ENCODE data around the gene ARFGEF3.

ARFGEF3 gene

DNA sequence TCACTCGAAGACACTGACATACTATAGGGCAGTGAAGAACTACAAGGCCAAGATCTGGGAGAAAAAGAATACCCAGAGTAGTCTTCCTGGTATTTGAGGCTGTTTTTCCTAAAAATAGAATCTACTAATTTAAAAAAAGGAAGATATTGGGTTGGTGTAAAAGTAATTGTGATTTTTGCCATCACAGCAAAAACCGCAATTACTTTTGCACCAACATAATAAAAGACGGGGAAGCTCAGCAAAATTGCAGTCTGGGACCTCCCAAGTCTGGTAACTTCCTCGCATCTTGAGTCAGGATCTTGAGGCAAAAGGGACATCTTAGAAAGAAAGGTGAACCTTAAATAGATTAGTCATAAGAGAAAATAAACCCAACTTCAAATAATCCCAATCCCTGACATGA, 138.7 kb downstream of the ARFGEF3 start:
- Mint-ChIP-seq H3K27ac (no peak overlapping the region), H3K4me1 (ENCODE audit: low read depth) (no peaks in the 10 kb centered on the region), H3K36me3 (ENCODE audit: low read depth) (no peaks in the 10 kb centered on the region), H3K27me3 (ENCODE audit: low read depth) (peaks cover 19% of the 10 kb centered on the region), H3K9me3 (no peaks in the 10 kb centered on the region), H3K4me3 (no peak overlapping the region)

DNA sequence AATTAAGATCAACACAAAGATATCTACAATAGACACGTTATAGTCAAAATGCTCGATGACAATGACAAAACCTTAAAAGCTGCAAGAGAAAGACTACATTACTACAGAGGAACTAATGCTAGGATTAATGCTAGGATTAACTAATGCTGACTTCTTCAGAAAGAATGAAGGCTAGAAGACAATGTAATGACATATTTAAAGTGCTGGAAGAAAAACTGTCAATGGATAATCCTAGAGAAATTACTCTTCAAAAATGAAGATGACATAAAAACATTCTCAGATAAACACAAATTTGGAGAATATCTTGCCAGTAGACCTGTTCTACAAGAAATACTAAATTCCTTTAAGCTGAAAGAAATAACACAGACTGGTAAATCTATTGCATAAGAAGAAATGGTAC, 140.8 kb downstream of the ARFGEF3 start:
- Mint-ChIP-seq H3K4me3 (no peak overlapping the region), H3K27ac (no peak overlapping the region), H3K9me3 (no peaks in the 10 kb centered on the region), H3K27me3 (ENCODE audit: low read depth) (peaks cover 23% of the 10 kb centered on the region), H3K4me1 (ENCODE audit: low read depth) (no peaks in the 10 kb centered on the region), H3K36me3 (ENCODE audit: low read depth) (no peaks in the 10 kb centered on the region)

DNA sequence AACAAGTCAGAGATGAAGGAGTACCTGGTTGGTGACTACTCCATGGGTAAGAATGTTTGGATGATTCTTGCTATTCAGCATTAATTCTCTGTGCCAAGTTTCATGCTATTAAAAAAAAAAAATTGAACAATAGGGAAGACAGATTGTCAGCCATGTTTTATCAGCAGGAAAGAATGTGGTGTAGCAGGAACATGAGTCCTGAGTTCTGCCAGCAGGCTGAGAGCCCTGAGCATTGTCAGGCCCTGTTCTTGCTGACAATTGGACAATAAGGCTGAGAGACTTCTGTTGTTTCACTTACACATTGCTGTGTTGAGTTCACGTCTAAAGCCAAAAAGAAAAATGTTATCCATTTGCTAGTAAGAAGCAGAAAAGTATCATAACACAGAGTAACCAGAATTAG, 145.6 kb downstream of the ARFGEF3 start:
- Mint-ChIP-seq H3K9me3 (no peaks in the 10 kb centered on the region), H3K4me3 (no peak overlapping the region), H3K4me1 (ENCODE audit: low read depth) (no peaks in the 10 kb centered on the region), H3K27me3 (ENCODE audit: low read depth) (peaks cover 15% of the 10 kb centered on the region), H3K27ac (no peak overlapping the region), H3K36me3 (ENCODE audit: low read depth) (no peaks in the 10 kb centered on the region)

DNA sequence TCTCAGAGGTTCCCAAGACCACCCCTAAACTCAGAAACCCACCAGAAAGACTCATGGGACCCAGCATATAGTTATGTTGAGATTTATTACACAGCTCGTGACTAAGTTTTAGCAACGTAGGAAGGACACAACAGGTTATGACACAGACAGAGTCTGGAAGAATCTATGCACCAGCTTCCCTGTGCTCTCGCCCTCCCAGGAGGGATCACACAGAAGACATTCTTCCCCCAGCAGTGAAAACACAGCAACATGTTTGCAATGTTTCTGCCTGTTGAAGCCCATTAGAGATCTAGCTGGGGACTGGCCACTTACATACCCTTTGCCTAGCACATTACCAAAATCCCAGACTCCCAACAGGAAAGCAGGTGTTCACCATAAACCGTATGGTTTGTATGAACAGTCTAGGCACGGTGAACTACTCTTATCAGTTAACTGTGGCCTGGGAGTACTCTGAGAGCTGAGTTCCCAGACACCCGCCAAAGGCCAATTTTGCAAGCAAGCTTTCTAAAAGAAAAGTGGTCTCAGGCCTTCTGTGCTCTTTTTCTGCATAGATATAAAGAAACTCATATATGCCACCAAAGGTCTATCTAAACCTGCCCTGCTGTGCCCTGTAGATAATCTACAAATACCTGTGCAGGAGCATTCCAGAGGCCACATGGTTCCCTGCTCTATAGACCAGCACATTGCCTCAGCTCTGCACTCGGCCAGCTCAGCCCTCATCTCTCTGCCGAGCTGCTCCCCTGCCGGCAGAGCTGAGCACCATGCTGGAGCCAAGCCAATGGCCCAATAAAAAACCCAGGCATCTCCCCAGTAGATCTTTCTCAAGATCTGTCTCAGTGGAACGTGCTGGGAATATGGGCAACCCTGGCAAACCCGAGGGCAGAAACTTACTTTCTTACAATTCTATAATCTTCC, 146.3 kb downstream of the ARFGEF3 start:
- no peaks in the 10 kb centered on the region for H3K36me3 Mint-ChIP-seq (ENCODE audit: low read depth)
- no peaks in the 10 kb centered on the region for H3K9me3 Mint-ChIP-seq
- H3K27me3 Mint-ChIP-seq (ENCODE audit: low read depth): peaks cover 10% of the 10 kb centered on the region
- no peaks in the 10 kb centered on the region for H3K4me1 Mint-ChIP-seq (ENCODE audit: low read depth)
- H3K27ac Mint-ChIP-seq: no peak overlapping the region
- no peak overlapping the region for H3K4me3 Mint-ChIP-seq

DNA sequence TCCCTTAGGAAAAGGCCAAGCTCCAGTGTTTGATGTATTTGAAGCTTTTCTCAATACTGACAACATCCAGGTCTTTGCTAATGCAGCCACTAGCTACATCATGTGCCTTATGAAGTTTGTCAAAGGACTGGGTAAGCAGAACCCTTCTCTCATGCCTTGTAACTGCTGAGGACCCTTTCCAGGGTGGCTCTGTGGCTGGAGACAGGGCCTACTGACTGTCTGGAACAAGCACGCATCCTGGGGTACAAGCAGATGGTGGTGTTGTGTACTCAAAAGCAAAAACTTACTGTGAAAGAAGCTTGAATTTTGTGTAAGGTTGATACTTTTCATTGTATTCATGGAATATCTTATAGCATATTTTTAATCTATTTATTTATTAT, 147.0 kb downstream of the ARFGEF3 start:
- Mint-ChIP-seq H3K27me3 (ENCODE audit: low read depth) (peaks cover 7% of the 10 kb centered on the region), H3K4me1 (ENCODE audit: low read depth) (no peaks in the 10 kb centered on the region), H3K36me3 (ENCODE audit: low read depth) (no peaks in the 10 kb centered on the region), H3K4me3 (no peak overlapping the region), H3K27ac (no peak overlapping the region), H3K9me3 (no peaks in the 10 kb centered on the region)

DNA sequence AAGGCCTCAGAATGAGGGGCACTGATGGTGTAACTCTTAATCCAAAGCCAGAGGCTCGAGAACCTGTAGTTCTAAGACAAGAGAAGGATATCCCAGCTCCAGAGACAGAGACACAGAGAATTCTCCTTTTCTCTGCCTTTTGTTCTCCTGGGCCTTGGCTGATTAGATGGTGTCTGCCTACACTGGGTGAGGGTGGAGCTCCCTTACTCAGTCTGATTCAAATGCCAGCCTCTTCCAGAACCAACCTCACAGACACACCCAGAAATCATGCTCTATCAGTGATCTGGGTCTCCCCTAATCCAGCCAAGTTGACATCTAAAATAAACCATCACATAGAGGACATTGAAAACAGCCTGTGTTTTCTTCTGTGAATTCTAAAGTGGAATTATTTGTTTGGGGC, 148.0 kb downstream of the ARFGEF3 start:
- H3K27ac Mint-ChIP-seq: no peak overlapping the region
- no peak overlapping the region for H3K4me3 Mint-ChIP-seq
- H3K4me1 Mint-ChIP-seq (ENCODE audit: low read depth): no peaks in the 10 kb centered on the region
- H3K9me3 Mint-ChIP-seq: no peaks in the 10 kb centered on the region
- H3K27me3 Mint-ChIP-seq (ENCODE audit: low read depth): peaks cover 6% of the 10 kb centered on the region
- no peaks in the 10 kb centered on the region for H3K36me3 Mint-ChIP-seq (ENCODE audit: low read depth)

DNA sequence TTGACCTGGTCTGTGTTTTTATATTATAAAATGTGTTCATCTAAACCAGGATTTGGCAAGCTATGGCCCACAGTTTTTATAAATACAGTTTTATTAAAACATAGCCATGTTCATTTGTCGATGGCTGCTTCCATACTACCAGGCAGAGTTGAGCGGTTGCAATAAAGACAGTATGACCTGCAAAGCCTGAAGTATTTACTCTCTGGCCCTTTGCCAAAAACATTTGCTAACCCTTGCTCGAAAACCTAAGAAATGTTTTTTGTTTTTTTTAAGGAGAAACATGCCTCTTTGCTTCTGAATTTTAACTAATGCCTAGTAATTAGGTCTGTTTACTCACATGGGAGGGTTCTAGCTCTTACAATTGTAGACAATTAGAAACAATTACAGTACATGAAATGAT, 148.6 kb downstream of the ARFGEF3 start:
- Mint-ChIP-seq H3K9me3 (no peaks in the 10 kb centered on the region), H3K27ac (no peak overlapping the region), H3K4me1 (ENCODE audit: low read depth) (no peaks in the 10 kb centered on the region), H3K4me3 (no peak overlapping the region), H3K36me3 (ENCODE audit: low read depth) (no peaks in the 10 kb centered on the region), H3K27me3 (ENCODE audit: low read depth) (peaks cover 7% of the 10 kb centered on the region)

DNA sequence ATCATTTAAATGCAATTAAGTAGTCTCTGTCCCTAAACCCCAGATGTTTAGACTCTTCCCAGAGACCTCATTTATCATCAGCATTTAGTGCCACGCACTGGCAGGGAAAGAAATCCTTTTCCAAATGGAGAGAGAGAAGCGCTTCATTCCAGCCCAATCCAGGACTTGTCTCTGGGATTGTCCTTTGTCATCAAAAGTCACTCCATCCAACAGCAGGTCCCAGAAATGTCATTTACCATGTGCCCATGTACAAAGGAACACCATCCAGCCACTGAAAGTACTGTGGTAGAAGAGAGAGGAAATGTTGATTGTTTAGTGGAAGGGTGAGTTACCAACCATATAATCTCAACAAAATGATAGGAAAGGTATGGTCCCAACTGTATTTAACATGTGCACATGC, 149.1 kb downstream of the ARFGEF3 start:
- H3K9me3 Mint-ChIP-seq: no peaks in the 10 kb centered on the region
- H3K36me3 Mint-ChIP-seq (ENCODE audit: low read depth): no peaks in the 10 kb centered on the region
- no peak overlapping the region for H3K27ac Mint-ChIP-seq
- no peak overlapping the region for H3K4me3 Mint-ChIP-seq
- H3K27me3 Mint-ChIP-seq (ENCODE audit: low read depth): peaks cover 4% of the 10 kb centered on the region
- no peaks in the 10 kb centered on the region for H3K4me1 Mint-ChIP-seq (ENCODE audit: low read depth)

DNA sequence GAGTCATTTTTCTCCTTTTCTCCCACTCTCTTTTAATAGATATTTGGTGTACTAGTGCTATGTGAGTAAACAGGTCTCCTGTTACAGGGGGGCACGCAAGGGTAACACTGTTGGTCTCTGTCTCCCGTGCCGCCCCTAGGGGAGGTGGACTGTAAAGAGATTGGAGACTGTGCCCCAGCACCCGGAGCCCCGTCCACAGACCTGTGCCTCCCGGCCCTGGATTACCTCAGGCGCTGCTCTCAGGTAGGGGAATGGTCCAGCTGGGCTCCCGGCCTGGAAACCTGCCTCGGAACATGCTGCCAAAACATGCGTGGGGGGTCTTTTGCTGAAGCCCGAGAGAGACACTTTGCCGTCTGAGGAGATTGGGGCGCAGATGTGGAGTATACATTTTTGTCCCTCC, 149.5 kb downstream of the ARFGEF3 start:
- no peak overlapping the region for H3K27ac Mint-ChIP-seq
- H3K4me1 Mint-ChIP-seq (ENCODE audit: low read depth): no peaks in the 10 kb centered on the region
- no peaks in the 10 kb centered on the region for H3K9me3 Mint-ChIP-seq
- H3K4me3 Mint-ChIP-seq: no peak overlapping the region
- peaks cover 3% of the 10 kb centered on the region for H3K27me3 Mint-ChIP-seq (ENCODE audit: low read depth)
- H3K36me3 Mint-ChIP-seq (ENCODE audit: low read depth): no peaks in the 10 kb centered on the region

DNA sequence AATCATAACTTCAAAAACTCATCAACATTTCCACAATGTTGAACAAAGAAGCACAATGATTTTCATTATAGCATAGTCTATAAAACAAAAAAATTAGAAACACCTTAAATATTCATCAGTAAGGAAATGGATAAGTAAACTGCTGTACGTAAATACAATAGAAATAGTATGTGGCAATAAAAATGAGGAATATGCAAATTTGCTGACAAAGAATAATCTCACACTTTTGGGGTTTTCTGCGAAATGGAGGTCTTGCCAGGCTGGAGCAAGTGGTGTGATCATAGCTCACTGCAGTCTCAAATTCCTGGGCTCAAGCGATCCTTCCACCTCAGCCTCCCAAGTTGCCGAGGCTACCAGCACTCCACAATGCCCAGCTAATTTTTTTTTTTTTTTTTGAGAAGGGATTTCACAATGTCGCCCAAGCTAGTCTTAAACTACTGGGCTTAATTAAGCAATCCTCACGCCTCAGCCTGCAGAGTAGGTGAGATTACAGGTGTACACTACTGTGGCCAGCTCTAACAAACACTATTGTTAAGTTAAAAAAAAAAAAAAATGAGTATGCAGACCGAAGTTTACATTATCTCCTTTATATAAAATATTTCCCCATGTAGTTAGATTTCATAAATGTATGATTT, 157.1 kb downstream of the ARFGEF3 start:
- peaks cover 7% of the 10 kb centered on the region for H3K27me3 Mint-ChIP-seq (ENCODE audit: low read depth)
- H3K36me3 Mint-ChIP-seq (ENCODE audit: low read depth): no peaks in the 10 kb centered on the region
- no peaks in the 10 kb centered on the region for H3K4me1 Mint-ChIP-seq (ENCODE audit: low read depth)
- H3K9me3 Mint-ChIP-seq: peaks cover 5% of the 10 kb centered on the region
- no peak overlapping the region for H3K4me3 Mint-ChIP-seq
- no peak overlapping the region for H3K27ac Mint-ChIP-seq

DNA sequence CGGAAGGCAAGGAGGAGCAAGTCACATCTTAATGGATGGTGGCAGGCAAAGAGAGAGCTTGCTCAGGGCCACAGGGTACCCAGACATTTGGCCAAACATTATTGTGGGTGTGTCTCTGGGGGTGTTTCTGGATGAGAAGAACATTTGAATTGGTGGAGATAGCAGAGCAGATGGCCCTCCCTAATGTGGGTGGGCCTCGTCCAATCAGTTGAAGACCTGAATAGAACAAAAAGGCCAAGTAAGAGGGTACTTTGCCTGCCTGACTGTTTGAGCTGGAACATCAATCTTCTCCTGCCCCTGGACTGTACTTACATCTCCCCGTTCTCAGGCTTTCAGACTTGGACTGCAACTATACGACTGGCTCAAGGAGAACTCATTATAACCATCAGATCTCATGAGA, 160.2 kb downstream of the ARFGEF3 start:
- Mint-ChIP-seq H3K4me1 (ENCODE audit: low read depth) (no peaks in the 10 kb centered on the region), H3K4me3 (no peak overlapping the region), H3K27me3 (ENCODE audit: low read depth) (peaks cover 3% of the 10 kb centered on the region), H3K9me3 (peaks cover 5% of the 10 kb centered on the region), H3K27ac (no peak overlapping the region), H3K36me3 (ENCODE audit: low read depth) (no peaks in the 10 kb centered on the region)

DNA sequence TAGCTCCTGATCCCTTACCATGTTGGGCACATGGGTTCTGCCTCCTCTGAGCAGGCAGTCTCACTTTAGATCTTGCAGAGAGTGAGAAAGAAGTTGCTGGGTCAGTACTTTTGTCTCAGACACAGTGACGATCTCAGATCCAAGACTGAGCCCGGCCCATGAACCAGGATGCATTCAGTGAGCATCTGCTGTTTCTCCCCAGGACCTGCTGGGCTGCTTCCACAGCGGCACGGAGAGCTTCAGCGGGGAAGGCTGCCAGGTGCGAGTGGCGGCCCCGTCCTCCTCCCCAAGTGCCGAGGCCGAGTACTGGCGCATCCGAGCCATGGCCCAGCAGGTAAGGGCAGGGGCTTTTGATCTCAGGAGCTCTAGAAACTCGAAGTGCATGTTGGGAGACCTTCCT, 162.1 kb downstream of the ARFGEF3 start:
- peaks cover 5% of the 10 kb centered on the region for H3K9me3 Mint-ChIP-seq
- no peaks in the 10 kb centered on the region for H3K36me3 Mint-ChIP-seq (ENCODE audit: low read depth)
- H3K4me3 Mint-ChIP-seq: no peak overlapping the region
- H3K27me3 Mint-ChIP-seq (ENCODE audit: low read depth): peaks cover 3% of the 10 kb centered on the region
- no peak overlapping the region for H3K27ac Mint-ChIP-seq
- H3K4me1 Mint-ChIP-seq (ENCODE audit: low read depth): no peaks in the 10 kb centered on the region

DNA sequence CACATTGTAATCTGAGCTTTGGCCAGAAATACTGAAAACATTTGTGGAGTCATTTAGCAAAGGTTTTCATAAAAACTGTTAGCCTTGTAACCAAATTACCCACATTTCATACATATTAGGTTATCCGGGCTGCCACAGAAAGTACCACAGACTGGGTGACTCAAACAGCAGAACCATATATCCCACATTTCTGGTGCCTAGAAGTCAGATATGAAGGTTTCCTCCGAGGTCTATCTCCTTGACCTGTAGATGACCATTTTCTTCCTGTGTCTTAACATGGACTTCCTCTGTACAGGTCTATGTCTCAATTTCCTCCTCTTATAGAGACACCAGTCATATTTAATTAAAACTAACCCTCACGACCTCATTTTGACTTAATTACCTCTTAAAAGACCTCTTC, 166.5 kb downstream of the ARFGEF3 start:
- Mint-ChIP-seq H3K4me3 (no peak overlapping the region), H3K36me3 (ENCODE audit: low read depth) (no peaks in the 10 kb centered on the region), H3K9me3 (no peaks in the 10 kb centered on the region), H3K4me1 (ENCODE audit: low read depth) (no peaks in the 10 kb centered on the region), H3K27ac (no peak overlapping the region), H3K27me3 (ENCODE audit: low read depth) (peaks cover 2% of the 10 kb centered on the region)

DNA sequence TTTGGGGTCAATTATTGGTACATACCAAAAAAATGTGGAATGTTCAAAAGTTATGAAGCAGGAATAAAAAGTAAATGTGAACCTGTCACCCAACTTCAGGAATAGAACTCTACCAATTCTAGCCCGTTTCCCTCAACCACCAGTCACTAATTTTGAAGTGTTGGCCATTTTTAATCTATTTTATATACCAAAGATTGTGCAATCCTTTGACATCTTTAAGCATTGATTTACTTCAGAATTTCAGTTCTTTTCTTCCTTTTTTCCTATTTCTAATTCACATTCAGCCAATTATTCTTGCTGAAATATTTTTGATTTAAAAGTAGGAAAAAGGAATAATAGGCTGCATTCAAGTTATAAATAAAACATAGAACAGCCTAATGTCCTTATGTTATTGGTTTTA, 169.0 kb downstream of the ARFGEF3 start:
- Mint-ChIP-seq H3K36me3 (ENCODE audit: low read depth) (no peaks in the 10 kb centered on the region), H3K27ac (no peak overlapping the region), H3K9me3 (no peaks in the 10 kb centered on the region), H3K27me3 (ENCODE audit: low read depth) (peaks cover 2% of the 10 kb centered on the region), H3K4me1 (ENCODE audit: low read depth) (no peaks in the 10 kb centered on the region), H3K4me3 (no peak overlapping the region)

DNA sequence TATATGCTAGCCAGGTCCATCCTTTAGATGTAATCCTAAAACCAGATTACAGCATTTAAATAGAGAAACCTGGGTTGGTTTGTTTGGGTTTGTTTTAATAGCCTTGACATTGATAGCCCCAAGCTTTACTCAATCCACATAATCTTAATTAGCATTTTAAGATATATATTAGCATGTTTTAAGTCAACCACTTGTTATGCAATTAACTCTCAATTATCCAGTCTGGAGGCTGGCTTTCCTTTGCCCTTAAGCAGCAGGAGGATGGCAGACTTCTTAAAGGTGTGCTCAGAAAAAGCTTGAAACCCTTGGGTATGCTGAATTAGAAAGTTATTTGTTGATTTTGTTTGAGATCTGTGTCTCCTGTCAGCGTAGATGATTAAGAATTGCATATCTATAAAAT, 169.7 kb downstream of the ARFGEF3 start:
- Mint-ChIP-seq H3K9me3 (no peaks in the 10 kb centered on the region), H3K27me3 (ENCODE audit: low read depth) (peaks cover 2% of the 10 kb centered on the region), H3K4me3 (no peak overlapping the region), H3K36me3 (ENCODE audit: low read depth) (no peaks in the 10 kb centered on the region), H3K27ac (no peak overlapping the region), H3K4me1 (ENCODE audit: low read depth) (no peaks in the 10 kb centered on the region)
